ENCODE data around the gene PCDHGA10. TPM values are rescaled to one million over a fixed set of nuclear protein-coding genes. Genes with fewer than 3 reads are reported as not detected.
"Not testable (repeated sequence)": the region's sequence is repeated elsewhere in the genome, so short reads cannot be mapped to it uniquely, and the experiment has no call there.

Gene PCDHGA10
- total RNA-seq, 1 donor from 2014 or later: 6.2 TPM

DNA sequence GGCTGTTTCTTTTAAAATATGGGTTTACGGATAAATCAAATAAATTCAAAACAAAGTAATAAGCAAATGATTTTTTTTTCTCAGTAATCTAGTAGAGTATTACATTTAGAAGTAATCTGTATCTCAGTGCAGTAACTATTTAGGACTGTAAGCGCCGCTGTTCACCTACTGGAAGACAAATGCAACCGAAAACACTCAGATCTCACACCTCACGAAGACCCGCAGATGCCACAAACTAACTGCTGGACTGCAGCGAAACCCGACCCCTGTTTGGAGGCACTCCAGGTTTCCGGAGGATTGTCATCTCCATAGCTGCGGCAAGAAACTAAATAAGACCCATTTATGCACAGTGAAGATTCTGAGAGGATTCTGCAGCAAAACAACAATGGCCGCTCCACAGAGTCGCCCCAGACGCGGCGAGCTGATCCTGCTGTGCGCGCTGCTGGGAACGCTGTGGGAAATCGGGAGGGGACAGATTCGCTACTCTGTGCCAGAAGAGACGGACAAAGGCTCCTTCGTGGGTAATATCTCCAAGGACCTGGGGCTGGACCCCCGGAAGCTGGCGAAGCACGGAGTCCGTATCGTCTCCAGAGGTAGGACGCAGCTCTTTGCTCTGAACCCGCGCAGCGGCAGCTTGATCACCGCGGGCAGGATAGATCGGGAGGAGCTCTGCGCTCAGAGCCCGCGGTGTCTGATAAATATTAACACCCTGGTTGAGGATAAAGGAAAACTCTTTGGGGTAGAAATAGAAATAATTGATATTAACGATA is 20.2 kb upstream of the PCDHGA10 start, which contains the start of gene PCDHGA8:
Gene PCDHGA8 (plus strand): TSS at position 205 of the 770 bp plus-strand sequence. CDS start 181 bp downstream, at position 386.
- DNase-seq (ENCODE audit: low spot score): no peak

DNA sequence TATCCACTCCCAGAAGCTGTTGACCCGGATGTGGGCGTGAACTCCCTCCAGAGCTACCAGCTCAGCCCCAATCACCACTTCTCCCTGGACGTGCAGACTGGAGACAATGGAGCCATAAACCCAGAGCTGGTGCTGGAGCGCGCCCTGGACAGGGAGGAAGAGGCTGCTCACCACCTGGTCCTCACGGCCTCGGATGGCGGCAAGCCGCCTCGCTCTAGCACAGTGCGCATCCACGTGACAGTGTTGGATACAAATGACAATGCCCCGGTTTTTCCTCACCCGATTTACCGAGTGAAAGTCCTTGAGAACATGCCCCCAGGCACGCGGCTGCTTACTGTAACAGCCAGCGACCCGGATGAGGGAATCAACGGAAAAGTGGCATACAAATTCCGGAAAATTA is 19.5 kb upstream of the PCDHGA10 start:
- no peak for DNase-seq (ENCODE audit: low spot score)

DNA sequence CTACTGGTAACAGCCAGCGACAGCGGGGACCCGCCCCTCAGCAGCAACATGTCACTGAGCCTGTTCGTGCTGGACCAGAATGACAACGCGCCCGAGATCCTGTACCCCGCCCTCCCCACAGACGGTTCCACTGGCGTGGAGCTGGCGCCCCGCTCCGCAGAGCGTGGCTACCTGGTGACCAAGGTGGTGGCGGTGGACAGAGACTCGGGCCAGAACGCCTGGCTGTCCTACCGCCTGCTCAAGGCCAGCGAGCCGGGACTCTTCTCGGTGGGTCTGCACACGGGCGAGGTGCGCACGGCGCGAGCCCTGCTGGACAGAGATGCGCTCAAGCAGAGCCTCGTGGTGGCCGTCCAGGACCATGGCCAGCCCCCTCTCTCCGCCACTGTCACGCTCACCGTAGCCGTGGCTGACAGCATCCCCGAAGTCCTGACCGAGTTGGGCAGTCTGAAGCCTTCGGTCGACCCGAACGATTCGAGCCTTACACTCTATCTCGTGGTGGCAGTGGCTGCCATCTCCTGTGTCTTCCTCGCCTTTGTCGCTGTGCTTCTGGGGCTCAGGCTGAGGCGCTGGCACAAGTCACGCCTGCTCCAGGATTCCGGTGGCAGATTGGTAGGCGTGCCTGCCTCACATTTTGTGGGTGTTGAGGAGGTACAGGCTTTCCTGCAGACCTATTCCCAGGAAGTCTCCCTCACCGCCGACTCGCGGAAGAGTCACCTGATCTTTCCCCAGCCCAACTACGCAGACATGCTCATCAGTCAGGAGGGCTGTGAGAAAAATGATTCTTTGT is 18.2 kb upstream of the PCDHGA10 start:
- not testable (repeated sequence) for DNase-seq (ENCODE audit: low spot score)

DNA sequence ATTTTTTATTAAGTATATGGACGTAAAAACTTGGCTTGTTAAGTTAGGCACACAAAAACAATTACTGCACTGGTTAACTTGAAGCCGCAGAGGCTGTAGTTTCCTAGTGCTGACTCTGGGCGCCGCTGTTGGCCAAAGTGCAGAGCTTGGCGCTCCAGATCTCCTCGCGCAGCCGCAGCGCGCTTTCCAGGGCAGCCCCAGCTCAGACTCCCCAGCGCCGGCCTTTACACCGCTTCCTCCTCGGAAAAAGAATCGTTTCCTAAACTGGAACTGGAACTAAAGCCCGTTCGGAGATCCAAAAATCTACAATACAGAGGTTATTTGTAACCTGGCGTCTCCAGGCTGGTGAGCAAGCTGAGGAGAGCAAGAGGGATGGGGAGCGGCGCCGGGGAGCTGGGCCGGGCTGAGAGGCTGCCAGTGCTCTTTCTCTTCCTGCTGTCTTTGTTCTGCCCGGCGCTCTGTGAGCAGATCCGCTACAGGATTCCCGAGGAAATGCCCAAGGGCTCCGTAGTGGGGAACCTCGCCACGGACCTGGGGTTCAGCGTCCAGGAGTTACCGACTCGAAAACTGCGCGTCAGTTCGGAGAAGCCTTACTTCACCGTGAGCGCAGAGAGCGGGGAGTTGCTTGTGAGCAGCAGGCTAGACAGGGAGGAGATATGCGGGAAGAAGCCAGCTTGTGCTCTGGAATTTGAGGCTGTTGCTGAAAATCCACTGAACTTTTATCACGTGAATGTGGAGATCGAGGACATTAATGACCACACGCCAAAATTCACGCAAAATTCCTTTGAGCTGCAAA is 14.8 kb upstream of the PCDHGA10 start, which contains the start of gene PCDHGB5:
Gene PCDHGB5 (plus strand): TSS at position 192 of the 796 bp plus-strand sequence. CDS start 181 bp downstream, at position 373.
- not testable (repeated sequence) for DNase-seq (ENCODE audit: low spot score)

DNA sequence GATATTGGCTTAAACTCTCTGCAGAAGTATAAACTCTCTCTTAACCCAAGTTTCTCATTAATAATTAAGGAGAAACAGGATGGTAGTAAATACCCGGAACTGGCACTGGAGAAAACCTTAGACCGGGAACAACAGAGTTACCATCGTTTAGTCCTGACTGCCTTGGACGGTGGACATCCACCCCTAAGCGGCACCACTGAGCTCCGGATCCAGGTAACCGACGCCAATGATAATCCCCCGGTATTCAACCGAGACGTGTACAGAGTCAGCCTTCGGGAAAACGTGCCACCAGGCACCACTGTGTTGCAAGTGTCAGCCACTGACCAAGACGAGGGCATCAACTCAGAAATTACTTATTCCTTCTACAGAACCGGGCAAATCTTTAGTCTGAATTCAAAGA is 14.2 kb upstream of the PCDHGA10 start:
- no peak for DNase-seq (ENCODE audit: low spot score)

DNA sequence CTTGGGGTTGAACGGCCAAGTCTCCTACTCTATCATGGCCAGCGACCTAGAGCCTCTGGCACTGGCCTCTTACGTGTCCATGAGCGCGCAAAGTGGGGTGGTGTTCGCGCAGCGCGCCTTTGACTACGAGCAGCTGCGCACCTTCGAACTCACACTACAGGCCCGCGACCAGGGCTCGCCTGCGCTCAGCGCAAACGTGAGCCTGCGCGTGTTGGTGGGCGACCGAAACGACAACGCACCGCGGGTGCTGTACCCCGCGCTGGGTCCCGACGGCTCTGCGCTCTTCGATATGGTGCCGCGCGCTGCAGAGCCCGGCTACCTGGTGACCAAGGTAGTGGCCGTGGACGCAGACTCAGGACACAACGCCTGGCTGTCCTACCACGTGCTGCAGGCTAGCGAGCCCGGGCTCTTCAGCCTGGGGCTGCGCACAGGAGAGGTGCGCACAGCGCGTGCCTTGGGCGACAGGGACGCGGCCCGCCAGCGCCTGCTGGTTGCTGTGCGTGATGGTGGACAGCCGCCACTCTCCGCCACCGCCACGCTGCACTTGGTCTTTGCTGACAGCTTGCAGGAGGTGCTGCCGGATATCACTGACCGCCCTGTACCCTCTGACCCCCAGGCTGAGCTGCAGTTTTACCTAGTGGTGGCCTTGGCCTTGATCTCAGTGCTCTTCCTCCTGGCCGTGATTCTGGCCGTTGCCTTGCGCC is 13.1 kb upstream of the PCDHGA10 start:
- no peak for DNase-seq (ENCODE audit: low spot score)

DNA sequence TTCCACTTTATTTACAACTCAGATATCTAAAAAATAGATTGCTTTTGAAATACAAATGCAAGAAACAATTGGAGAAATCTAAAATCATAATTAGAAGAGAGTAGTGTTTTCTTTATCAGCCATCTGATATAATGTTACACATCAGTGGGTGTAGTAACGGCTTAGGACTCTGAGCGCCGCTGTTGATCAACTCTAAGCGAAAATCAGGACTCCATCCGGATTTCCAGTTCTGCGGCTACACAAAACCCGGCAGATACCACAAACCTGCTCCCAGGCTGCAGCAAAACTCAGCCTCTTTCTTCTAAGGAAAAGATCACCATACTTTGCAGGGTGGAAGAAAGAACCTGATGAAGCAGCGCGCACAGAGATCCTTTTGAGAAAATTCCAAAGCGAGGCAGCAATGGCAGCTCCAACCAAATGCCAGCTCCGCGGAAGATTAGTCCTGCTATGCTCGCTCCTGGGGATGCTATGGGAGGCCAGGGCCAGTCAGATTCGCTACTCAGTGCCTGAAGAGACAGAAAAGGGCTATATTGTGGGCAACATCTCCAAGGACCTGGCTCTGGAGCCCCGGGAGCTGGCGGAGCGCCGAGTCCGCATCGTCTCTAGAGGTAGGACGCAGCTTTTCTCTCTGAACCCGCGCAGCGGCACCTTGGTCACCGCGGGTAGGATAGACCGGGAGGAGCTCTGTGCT is 10.1 kb upstream of the PCDHGA10 start, which contains the start of gene PCDHGA9:
Gene PCDHGA9 (plus strand): TSS at position 226 of the 691 bp plus-strand sequence. CDS start 175 bp downstream, at position 401.
- DNase-seq (ENCODE audit: low spot score): no peak

DNA sequence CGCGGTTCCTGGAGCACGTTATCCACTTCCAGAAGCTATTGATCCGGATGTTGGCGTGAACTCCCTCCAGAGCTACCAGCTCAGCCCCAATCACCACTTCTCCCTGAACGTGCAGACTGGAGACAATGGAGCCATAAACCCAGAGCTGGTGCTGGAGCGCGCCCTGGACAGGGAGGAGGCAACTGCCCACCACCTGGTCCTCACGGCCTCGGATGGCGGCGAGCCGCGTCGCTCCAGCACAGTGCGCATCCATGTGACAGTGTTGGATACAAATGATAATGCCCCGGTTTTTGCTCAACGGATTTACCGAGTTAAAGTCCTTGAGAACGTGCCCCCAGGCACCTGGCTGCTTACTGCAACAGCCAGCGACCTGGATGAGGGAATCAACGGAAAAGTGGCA is 9.4 kb upstream of the PCDHGA10 start:
- no peak for DNase-seq (ENCODE audit: low spot score)

DNA sequence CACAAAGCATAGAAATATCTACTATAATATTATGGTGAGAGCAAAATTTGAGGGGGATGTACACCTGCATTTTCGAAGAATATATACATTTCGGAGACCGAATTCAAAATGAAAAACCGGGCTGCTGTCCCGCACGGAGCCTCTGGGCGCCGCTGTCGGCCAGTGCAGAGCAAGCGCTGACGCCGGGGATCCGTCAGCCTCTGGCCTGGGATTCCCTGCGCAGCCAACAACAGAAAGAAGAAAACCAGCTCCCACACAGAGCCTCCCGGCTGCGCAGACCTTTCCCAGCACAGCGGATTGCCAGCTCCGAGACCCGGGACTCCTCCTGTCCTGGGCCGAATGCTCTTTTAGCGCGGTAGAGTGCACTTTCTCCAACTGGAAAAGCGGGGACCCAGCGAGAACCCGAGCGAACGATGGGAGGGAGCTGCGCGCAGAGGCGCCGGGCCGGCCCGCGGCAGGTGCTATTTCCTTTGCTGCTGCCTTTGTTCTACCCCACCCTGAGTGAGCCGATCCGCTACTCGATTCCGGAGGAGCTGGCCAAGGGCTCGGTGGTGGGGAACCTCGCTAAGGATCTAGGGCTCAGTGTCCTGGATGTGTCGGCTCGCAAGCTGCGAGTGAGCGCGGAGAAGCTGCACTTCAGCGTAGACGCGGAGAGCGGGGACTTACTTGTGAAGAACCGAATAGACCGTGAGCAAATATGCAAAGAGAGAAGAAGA is 4.8 kb upstream of the PCDHGA10 start, which contains the start of gene PCDHGB6:
Gene PCDHGB6 (plus strand): TSS at position 232 of the 716 bp plus-strand sequence. CDS start 182 bp downstream, at position 414.
- DNase-seq (ENCODE audit: low spot score): not testable (repeated sequence)

DNA sequence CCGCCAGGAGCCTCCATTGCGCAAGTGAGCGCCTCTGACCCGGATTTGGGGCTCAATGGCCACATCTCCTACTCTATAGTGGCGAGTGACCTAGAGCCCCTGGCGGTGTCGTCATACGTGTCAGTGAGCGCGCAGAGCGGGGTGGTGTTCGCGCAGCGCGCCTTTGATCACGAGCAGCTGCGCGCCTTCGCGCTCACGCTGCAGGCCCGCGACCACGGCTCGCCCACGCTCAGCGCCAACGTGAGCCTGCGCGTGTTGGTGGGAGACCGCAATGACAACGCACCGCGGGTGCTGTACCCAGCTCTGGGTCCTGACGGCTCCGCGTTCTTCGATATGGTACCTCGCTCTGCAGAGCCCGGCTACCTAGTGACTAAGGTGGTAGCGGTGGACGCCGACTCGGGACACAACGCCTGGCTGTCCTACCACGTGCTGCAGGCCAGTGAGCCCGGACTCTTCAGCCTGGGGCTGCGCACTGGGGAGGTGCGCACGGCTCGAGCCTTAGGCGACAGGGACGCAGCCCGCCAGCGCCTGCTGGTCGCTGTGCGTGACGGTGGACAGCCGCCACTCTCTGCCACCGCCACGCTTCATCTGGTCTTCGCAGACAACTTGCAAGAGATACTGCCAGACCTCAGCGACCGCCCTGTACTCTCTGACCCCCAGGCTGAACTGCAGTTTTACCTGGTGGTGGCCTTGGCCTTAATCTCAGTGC is 3.0 kb upstream of the PCDHGA10 start:
- no peak for DNase-seq (ENCODE audit: low spot score)

DNA sequence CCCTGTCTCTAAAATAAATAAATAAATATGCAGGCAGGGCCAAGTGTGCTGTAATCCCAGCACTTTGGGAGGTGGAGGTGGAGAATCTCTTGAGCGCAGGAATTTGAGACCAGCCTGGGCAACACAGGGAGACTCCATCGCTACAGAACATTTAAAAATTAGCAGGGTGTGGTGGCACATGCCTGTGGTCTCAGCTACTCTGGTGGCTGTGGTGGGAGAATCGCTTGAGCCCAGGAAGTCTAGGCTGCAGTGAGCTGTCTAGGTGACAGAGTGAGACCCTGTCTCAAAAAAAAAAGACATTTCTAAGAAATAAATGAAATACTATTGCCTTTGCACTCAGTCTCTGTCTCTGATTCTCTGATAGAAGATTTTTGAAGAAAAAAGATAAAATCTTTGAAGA is 1.2 kb upstream of the PCDHGA10 start:
- DNase-seq (ENCODE audit: low spot score): no peak

DNA sequence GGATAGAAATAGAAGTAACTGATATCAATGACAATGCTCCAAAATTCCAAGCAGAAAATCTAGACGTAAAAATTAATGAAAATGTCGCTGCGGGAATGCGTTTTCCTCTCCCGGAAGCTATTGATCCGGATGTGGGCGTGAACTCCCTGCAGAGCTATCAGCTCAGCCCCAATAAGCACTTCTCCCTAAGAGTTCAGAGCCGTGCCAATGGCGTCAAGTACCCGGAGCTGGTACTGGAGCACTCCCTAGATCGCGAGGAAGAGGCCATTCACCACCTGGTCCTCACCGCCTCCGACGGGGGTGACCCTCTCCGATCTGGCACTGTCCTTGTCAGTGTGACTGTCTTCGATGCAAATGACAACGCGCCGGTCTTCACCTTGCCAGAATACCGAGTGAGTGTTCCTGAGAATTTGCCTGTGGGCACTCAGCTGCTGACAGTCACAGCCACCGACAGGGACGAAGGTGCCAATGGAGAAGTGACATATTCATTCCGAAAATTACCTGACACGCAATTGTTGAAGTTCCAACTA is 818 bp downstream of the PCDHGA10 start:
- no peak for DNase-seq (ENCODE audit: low spot score)

DNA sequence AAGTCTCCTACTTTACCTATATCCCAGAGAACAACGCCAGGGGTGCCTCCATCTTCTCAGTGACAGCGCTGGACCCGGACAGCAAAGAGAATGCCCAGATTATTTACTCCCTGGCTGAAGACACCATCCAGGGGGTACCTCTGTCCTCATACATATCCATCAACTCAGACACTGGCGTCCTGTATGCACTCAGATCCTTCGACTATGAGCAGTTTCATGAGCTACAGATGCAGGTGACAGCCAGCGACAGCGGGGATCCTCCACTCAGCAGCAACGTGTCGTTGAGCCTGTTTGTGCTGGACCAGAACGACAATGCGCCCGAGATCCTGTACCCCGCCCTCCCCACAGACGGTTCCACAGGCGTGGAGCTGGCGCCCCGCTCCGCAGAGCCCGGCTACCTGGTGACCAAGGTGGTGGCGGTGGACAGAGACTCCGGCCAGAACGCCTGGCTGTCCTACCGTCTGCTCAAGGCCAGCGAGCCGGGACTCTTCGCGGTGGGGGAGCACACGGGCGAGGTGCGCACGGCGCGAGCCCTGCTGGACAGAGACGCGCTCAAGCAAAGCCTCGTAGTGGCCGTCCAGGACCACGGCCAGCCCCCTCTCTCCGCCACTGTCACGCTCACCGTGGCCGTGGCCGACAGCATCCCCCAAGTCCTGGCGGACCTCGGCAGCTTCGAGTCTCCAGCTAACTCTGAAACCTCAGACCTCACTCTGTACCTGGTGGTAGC is 1.9 kb downstream of the PCDHGA10 start:
- not testable (repeated sequence) for DNase-seq (ENCODE audit: low spot score)

DNA sequence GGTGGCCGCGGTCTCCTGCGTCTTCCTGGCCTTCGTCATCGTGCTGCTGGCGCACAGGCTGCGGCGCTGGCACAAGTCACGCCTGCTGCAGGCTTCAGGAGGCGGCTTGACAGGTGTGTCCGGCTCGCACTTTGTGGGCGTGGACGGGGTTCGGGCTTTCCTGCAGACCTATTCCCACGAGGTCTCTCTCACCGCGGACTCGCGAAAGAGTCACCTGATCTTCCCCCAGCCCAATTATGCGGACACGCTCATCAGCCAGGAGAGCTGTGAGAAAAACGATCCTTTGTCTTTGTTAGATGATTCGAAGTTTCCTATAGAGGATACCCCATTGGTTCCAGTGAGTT is 2.5 kb downstream of the PCDHGA10 start:
- DNase-seq (ENCODE audit: low spot score): not testable (repeated sequence)

DNA sequence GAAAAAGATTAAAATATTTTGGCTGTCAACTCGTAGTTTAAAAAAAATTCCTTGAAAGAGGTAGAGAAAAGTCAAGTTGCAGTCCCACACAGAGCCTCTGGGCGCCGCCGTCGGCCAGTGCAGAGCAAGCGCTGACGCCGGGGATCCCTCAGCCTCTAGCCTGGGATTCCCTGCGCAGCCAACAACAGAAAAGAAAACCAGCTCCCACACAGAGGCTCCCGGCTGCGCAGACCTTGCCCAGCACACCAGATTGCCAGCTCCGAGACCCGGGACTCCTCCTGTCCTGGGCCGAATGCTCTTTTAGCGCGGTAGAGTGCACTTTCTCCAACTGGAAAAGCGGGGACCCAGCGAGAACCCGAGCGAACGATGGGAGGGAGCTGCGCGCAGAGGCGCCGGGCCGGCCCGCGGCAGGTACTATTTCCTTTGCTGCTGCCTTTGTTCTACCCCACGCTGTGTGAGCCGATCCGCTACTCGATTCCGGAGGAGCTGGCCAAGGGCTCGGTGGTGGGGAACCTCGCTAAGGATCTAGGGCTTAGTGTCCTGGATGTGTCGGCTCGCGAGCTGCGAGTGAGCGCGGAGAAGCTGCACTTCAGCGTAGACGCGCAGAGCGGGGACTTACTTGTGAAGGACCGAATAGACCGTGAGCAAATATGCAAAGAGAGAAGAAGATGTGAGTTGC is 4.8 kb downstream of the PCDHGA10 start, which contains the start of gene PCDHGB7:
Gene PCDHGB7 (plus strand): TSS at position 184 of the 679 bp plus-strand sequence. CDS start 183 bp downstream, at position 367.
- peak; percentile 62 for DNase-seq (ENCODE audit: low spot score)

DNA sequence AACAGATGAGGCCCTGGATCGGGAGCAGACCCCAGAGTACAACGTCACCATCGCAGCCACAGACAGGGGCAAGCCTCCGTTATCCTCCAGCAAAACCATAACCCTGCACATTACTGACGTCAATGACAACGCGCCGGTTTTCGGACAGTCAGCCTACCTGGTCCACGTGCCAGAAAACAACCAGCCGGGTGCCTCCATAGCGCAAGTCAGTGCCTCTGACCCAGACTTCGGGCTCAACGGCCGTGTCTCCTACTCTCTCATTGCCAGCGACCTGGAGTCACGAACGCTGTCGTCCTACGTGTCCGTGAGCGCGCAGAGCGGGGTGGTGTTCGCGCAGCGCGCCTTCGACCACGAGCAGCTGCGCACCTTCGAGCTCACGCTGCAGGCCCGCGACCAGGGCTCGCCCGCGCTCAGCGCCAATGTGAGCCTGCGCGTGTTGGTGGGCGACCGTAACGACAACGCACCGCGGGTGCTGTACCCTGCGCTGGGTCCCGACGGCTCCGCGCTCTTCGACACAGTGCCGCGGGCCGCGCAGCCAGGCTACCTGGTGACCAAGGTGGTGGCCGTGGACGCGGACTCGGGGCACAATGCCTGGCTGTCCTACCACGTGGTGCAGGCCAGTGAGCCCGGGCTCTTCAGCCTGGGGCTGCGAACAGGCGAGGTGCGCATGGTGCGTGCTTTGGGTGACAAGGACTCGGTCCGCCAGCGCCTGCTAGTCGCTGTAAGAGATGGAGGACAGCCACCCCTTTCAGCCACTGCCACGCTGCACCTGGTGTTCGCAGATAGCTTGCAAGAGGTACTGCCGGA is 6.5 kb downstream of the PCDHGA10 start:
- no peak for DNase-seq (ENCODE audit: low spot score)
